Measurements from ENCODE around the gene CLEC17A.
"Not testable (repeated sequence)": the region's sequence is repeated elsewhere in the genome, so short reads cannot be mapped to it uniquely, and the experiment has no call there.

CLEC17A gene

DNA sequence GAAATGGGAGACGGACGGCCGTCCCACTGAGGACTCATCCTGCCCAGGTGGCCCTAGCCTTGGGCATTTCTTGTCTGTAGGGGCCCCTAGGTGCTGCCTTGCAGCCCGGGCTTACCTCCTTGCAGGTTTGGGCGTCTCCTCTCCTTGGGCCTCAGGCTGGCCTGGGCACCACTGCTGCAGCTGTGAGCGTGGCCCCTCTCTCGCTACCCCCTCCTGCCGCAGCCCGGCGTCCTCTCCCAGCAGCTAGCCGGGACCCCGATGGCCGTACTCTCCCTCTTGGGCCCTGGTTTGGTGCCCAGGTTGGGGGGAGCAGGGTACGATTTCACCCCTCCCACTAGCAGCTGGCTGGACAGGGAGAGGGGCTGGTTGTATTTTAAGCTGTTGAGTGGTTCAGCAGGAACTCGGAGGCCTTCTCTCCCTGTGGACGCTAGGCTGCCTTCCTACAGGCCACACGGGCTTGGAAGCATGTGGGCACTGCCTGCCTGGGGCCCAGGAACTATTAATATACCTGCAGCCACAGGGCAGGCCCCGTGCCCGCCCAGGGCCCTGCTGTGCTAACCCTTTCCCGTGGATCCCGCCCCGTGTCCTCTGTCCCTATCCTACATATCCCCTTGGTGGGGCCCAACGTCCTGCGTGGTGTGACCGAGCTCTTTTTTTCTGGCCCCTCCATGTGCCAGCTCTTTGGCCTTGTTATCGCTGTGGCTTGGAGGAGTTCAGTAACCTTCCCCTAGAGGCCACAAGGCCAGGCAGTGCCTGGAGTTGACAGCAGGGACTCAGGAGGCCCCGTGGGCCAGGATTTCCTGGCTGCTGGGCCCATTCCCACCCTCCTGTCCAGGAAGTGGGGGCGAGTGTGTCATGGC lies 22.7 kb upstream of the CLEC17A start:
- no peak for DNase-seq (ENCODE audit: low spot score)

GRCh38 chr19:14560776-14561108 lies 22.1 kb upstream of the CLEC17A start:
- no peak for DNase-seq (ENCODE audit: low spot score)

DNA sequence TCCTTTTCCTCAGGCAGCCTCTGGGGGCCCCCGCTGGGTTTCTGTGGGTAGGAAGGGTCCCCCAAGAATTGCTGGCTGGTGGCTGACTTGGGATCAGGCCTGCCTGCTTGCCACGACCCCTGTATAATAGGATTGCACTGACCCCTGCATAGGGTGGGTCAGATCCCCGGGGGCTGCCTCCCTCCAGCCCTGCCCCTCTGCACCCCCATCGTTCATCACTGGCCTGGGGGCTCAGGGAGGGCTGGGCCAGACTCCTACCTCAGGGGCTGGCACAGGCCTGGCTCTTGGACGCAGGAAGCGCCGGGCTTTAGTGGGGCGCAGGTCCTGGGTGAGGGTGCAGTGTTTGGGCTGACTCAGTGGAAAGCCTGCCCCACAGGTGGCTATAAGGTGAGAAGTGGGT lies 21.6 kb upstream of the CLEC17A start:
- DNase-seq (ENCODE audit: low spot score), result no peak

GRCh38 chr19:14561847-14562351 lies 21.0 kb upstream of the CLEC17A start:
- no peak for DNase-seq (ENCODE audit: low spot score)

GRCh38 chr19:14562660-14563589 lies 20.0 kb upstream of the CLEC17A start:
- no peak for DNase-seq (ENCODE audit: low spot score)

DNA sequence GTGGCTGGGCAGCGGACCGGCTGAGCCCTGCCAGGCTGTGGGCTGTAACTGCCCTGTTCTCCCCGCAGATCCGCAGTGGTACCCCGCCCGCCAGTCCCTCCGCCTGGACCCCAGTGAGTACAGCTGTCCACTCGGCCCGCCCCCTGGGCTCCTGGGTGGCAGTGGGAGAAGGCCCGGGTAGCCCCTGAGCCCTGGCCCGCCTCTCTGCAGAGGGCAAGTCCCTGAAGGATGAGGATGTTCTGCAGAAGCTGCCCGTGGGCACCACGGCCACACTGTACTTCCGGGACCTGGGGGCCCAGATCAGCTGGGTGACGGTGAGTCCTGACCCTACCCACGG lies 19.3 kb upstream of the CLEC17A start:
- DNase-seq (ENCODE audit: low spot score), result no peak

DNA sequence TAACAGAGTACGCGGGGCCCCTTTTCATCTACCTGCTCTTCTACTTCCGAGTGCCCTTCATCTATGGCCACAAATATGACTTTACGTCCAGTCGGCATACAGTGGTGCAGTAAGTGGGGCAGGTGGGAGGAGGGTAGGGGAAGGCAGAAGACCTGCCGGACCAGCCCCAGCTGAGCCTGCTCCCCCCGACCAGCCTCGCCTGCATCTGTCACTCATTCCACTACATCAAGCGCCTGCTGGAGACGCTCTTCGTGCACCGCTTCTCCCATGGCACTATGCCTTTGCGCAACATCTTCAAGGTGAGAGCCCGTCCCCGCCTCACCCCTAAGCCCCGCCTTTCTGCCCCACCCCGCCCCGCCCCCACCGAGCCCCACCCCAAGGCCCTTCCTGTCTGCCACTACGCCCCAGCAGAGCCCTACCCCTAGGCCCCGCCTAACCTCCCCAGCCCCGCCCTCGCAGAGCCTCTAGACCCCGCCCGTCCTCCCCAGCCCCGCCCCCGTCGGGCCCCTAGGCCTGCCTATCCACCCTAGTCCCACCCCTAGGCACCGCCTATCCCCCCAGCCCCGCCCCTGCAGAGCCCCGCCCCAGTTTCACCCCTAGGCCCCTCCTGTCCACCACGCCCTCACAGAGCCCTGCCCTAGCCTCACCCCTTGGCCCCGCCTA lies 18.8 kb upstream of the CLEC17A start:
- peak; percentile 76 for DNase-seq (ENCODE audit: low spot score)

- DNase-seq (ENCODE audit: low spot score), result not testable (repeated sequence)
These were observed 18.1 kb upstream of the CLEC17A start for GRCh38 chr19:14564652-14565297.

- DNase-seq (ENCODE audit: low spot score), result no peak
These were observed 17.6 kb upstream of the CLEC17A start for GRCh38 chr19:14565298-14565679.

DNA sequence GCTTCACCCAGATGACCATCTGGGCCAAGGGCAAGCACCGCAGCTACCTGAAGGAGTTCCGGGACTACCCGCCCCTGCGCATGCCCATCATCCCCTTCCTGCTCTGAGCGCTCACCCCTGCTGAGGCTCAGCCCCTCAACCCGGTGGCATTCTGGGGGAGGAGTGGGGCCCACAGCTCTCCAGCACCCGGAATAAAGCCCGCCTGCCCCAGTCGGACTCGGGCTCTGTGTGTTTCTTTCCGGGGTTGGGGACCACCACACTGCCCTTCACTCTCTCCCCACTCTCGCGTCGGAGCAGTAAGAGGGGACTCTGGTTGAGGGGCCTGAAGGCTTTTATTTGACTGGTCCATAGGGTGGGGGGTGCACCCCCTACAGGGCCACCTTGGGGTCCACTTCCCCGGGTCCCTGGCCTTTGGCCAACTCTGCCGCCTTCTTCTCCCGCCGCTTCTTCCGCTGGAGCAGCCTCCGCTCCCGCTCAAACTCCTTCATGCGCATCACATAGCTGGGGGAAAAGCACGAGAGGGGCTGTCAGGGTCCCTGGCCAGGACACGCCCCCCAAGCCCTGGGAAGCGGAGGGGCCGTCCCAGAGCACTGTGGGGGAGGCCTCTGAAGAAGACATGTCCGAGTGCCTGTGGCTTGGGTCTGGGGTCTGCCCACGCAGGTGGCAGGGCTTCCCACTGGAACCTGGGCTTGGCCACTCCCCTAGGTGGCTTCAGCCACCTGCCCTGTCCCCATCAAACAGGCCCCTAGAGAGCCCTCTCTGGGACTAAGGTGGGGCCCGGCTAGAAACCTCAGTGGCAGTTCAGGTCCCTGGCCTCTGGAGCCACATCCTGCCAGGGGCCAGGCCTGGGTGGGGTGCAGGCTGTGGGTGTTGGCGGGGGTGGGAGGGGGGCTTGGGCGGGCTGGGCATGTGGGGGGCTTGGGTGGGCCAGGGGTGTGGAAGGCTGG lies 16.8 kb upstream of the CLEC17A start:
- no peak for DNase-seq (ENCODE audit: low spot score)

DNA sequence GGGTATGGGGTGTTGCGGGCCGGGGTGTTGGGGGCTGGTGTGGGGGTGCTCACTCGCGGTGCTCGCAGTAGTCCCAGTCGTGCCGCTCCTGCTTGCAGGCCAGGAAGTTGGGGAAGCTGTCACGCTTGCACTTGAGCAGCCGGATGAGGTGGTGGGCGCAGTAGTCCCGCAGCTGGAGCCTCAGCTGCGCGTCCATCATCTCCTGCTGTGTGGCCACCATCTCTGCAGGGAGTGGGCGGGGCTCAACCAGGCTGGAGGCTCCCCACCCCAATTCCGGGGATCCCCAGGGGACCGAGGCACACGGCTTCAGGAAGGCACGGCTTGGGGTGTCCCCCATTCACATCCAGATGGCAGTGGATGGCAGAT lies 16.2 kb upstream of the CLEC17A start:
- no peak for DNase-seq (ENCODE audit: low spot score)

DNA sequence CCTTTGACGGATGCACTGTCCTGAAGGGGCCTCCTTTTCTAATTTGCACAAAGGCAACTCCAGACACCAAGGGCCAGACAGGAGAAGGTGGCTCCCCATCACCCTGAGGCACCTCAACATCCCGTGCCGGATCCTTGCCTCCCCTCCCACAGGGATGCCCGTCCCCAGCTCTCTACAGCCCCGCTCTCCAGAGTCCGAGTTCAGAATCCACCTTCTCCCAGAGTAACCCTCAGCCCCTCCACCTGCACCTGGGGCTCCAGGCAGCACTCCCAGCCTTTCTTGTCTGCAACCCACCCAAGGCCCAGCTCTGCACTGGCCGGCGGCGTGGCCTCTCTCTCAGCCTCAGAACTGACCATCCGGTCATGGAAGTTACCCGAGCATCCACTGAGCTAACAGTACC lies 15.8 kb upstream of the CLEC17A start:
- no peak for DNase-seq (ENCODE audit: low spot score)

GRCh38 chr19:14570864-14571527 lies 11.9 kb upstream of the CLEC17A start:
- DNase-seq (ENCODE audit: low spot score), result no peak

DNA sequence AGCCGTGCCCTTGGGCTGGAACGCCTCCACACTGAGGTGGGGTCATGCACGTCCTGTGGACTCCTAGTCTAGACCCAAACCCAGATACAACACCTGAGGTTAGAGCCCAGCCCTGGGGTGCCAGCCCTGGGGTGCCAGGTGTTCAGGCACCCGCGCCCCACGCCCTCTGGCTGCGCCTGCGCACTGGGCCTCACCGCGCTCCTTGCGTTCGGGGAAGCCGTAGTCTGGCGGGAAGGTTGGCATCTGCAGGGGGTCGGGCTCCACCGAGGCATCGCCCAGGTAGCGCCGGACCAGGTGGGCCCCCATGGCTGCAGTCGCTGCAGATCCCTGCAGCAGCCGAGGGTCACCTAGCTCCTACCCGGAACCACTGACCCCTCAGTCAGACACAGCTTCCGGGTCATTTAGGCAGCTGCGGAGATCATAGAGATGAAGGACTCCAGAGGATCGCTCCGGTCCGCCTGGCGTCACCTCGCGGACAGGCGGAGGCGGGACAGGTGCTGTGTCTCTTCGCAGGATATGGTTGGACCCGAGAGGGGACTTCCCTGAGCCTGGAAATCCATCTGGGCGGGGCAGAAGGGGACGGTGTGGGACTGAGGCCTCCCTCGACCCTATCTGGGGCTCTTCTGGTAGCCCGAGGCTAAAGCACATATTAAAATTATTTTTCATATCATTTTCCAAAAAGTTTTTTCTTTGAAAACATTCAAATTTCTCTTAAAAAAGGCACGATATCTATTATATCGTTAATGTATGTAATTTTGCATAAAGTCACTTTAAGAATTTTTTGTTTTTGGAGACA lies 11.0 kb upstream of the CLEC17A start, which contains the start of gene NDUFB7:
NDUFB7 (minus strand) TSS at position 372 of the 796 bp plus-strand sequence; CDS start at position 306, 66 bp downstream.
- peak; percentile 83 for DNase-seq (ENCODE audit: low spot score)

- DNase-seq (ENCODE audit: low spot score), result peak; percentile 53
These were observed 7.4 kb upstream of the CLEC17A start for GRCh38 chr19:14575428-14575980.

DNA sequence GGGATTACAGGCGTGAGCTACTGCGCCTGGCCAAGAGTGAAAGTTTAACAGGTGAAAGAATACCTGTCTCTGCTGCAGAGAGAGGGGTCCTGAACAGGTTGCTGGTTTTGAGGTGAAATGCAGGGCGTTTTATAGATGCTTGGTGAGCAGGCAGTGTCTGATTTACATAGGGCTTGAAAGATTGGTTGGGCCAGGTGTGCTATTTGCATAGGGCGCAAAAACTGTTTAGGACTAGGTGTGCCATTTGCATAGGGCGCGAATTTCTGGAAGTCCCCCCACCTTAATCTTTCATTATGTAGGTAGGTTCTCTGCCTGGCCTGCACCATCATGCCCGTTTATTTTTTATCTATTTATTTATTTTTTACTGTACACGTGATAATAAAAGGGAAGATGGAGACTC lies 6.5 kb upstream of the CLEC17A start:
- DNase-seq (ENCODE audit: low spot score), result no peak

- DNase-seq (ENCODE audit: low spot score), result no peak
These were observed 5.6 kb upstream of the CLEC17A start for GRCh38 chr19:14577264-14577663.

- no peak for DNase-seq (ENCODE audit: low spot score)
These were observed 4.9 kb upstream of the CLEC17A start for GRCh38 chr19:14577885-14578427.

Data from COLO829 (cell line).